ENCODE measurements around the gene GPALPP1.

GPALPP1 gene

GRCh38 chr13:45007225-45007624 lies 17.9 kb downstream of the GPALPP1 start:
- no peak for DNase-seq (ENCODE audit: low read depth)

GRCh38 chr13:45007823-45008222 lies 18.5 kb downstream of the GPALPP1 start:
- DNase-seq (ENCODE audit: low read depth) = no peak

- DNase-seq (ENCODE audit: low read depth) = no peak
Measured at GRCh38 chr13:45011198-45011597, 21.9 kb downstream of the GPALPP1 start.

- peak; percentile 25 for DNase-seq (ENCODE audit: low read depth)
Measured at GRCh38 chr13:45015300-45015699, 26.0 kb downstream of the GPALPP1 start.

- DNase-seq (ENCODE audit: low read depth) = no peak
Measured at GRCh38 chr13:45016792-45017425, 27.6 kb downstream of the GPALPP1 start.

- DNase-seq (ENCODE audit: low read depth) = peak; percentile 82
Measured at GRCh38 chr13:45019981-45020380, 30.6 kb downstream of the GPALPP1 start.

- peak; percentile 3 for DNase-seq (ENCODE audit: low read depth)
Measured at GRCh38 chr13:45021250-45021649, 31.9 kb downstream of the GPALPP1 start.

GRCh38 chr13:45024847-45025246 lies 35.5 kb downstream of the GPALPP1 start:
- no peak for DNase-seq (ENCODE audit: low read depth)

GRCh38 chr13:45034342-45034741 lies 45.0 kb downstream of the GPALPP1 start:
- DNase-seq (ENCODE audit: low read depth) = no peak

- no peak for DNase-seq (ENCODE audit: low read depth)
Measured at GRCh38 chr13:45036206-45036605, 46.9 kb downstream of the GPALPP1 start.

GRCh38 chr13:45040173-45040572 lies 50.8 kb downstream of the GPALPP1 start:
- DNase-seq (ENCODE audit: low read depth) = no peak

- DNase-seq (ENCODE audit: low read depth) = peak; percentile 14
Measured at GRCh38 chr13:45040622-45041021, 51.3 kb downstream of the GPALPP1 start.

GRCh38 chr13:45042539-45042938 lies 53.2 kb downstream of the GPALPP1 start:
- DNase-seq (ENCODE audit: low read depth) = peak; percentile 24

GRCh38 chr13:45046445-45046844 lies 57.1 kb downstream of the GPALPP1 start:
- no peak for DNase-seq (ENCODE audit: low read depth)

GRCh38 chr13:45047394-45048310 lies 58.3 kb downstream of the GPALPP1 start:
- DNase-seq (ENCODE audit: low read depth) = peak; percentile 80

- DNase-seq (ENCODE audit: low read depth) = no peak
Measured at GRCh38 chr13:45048890-45049407, 59.6 kb downstream of the GPALPP1 start.

GRCh38 chr13:45049478-45049877 lies 60.1 kb downstream of the GPALPP1 start:
- DNase-seq (ENCODE audit: low read depth) = no peak

- no peak for DNase-seq (ENCODE audit: low read depth)
Measured at GRCh38 chr13:45051315-45051714, 62.0 kb downstream of the GPALPP1 start.

- peak; percentile 93 for DNase-seq (ENCODE audit: low read depth)
Measured at GRCh38 chr13:45055198-45055901, 66.0 kb downstream of the GPALPP1 start.

- peak; percentile 47 for DNase-seq (ENCODE audit: low read depth)
Measured at GRCh38 chr13:45055902-45056648, 66.7 kb downstream of the GPALPP1 start.

- no peak for DNase-seq (ENCODE audit: low read depth)
Measured at GRCh38 chr13:45060062-45060461, 70.7 kb downstream of the GPALPP1 start.

Measured in iris pigment epithelial cell (primary cell).